Fibroblast of mammary gland (primary cell): ENCODE data around the gene HTR4.

ENCODE experiments used
- DNase-seq: peaks from one replicate; pipeline ENCODE4 v3.0.0-alpha.2; 2010; ENCODE audit warnings: low read depth
- H3K4me3 ChIP-seq: 2 replicates; pipeline ENCODE4 v1.5.1; 2011; ENCODE audit warnings: low read depth, mild to moderate bottlenecking, low read length, moderate library complexity; ENCODE audit not compliant: control insufficient read depth
- TF ChIP-seq, protein P1 (sequence below): conservative IDR thresholded peaks from 2 replicates; pipeline ENCODE4 v1.5.1; 2011; ENCODE audit warnings: low read depth, low read length, inconsistent platforms; ENCODE audit not compliant: control insufficient read depth, insufficient read depth

Gene HTR4

DNA sequence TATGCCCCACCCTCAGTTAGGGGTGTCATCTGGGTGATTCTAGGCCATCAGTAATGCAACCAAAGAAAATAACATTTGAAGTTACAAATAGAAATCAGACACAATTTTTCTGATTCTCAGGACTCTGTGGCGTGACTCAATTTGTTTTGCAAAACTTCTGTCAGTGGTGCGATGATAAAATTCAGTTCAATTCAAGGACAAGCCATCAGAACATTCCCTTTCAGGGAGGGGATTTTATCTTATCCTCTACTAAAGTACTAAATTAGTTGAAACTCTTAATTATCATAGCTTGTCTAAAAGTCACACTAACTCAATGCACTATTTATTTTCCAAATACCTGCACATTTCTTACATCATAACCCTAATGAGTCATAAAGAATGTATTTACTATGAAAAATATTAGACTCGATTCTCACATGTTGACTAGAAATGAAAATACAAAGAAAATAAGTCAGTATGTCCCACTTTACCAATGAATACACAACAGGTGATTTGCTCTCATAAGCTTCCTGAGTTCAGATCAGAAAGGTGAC lies 28.2 kb downstream of the HTR4 start:
- no peak overlapping the region for H3K4me3 ChIP-seq
- TF ChIP-seq, protein P1, sequence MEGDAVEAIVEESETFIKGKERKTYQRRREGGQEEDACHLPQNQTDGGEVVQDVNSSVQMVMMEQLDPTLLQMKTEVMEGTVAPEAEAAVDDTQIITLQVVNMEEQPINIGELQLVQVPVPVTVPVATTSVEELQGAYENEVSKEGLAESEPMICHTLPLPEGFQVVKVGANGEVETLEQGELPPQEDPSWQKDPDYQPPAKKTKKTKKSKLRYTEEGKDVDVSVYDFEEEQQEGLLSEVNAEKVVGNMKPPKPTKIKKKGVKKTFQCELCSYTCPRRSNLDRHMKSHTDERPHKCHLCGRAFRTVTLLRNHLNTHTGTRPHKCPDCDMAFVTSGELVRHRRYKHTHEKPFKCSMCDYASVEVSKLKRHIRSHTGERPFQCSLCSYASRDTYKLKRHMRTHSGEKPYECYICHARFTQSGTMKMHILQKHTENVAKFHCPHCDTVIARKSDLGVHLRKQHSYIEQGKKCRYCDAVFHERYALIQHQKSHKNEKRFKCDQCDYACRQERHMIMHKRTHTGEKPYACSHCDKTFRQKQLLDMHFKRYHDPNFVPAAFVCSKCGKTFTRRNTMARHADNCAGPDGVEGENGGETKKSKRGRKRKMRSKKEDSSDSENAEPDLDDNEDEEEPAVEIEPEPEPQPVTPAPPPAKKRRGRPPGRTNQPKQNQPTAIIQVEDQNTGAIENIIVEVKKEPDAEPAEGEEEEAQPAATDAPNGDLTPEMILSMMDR: no peak
- no peak for DNase-seq

DNA sequence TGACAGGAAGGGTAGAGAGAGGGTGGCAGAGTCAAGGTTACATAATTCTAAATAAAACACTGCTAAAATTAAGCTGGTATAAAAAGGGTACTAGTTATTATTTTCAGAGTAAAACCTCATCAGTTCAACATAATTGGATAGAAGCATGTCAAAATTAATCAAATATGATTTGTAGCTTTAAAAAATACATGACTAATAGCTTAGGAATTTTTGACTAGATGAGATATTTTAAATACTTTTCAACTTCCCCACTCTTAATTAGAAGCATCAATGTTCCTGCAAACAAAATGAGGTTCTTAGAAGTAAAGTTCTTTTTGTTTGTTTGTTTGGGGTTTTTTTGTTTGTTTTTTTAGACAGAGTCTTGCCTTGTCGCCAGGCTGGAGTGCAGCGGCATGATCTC lies 29.1 kb downstream of the HTR4 start:
- DNase-seq: no peak
- no peak overlapping the region for H3K4me3 ChIP-seq
- TF ChIP-seq, protein P1: no peak

DNA sequence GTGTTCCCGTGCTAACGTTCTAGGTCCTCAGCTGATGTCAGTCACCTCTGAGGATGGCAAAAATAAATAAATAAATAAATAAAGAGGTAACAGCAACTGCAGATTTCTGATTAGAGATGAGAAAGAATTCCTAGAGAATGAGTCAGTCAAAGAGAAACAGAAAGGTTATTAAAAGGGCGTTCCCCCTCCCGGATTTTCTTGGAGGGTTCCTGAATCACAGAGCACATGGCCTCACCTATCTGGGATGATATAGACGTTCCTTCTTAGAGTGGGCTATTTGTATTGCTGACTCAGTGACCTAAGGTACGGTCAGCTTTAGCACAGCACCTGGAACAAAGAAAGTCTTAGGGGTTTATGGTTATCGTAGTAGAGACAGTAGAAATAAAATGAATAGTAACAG lies 30.6 kb downstream of the HTR4 start:
- TF ChIP-seq, protein P1: no peak
- DNase-seq: no peak
- no peak overlapping the region for H3K4me3 ChIP-seq

DNA sequence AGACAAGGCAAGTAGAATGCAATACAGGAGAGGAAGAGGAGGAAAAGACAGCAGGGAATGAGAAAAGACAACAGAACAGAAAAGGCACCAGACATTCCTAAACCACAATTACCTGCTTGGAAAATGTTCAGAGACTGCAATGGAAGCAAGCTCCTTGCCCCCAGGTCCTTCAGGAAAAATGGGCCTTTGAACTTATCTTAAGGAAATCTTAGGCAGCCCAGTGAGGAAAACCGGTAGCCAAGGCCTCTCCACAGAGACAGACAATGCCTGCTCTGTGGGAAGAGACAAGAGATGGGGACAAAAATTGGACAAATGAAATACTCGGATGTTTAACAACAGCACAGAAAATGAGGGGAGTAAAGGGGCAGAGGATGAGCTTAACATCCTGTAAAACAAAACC lies 31.2 kb downstream of the HTR4 start:
- no peak for DNase-seq
- TF ChIP-seq, protein P1: no peak
- H3K4me3 ChIP-seq: no peak overlapping the region

DNA sequence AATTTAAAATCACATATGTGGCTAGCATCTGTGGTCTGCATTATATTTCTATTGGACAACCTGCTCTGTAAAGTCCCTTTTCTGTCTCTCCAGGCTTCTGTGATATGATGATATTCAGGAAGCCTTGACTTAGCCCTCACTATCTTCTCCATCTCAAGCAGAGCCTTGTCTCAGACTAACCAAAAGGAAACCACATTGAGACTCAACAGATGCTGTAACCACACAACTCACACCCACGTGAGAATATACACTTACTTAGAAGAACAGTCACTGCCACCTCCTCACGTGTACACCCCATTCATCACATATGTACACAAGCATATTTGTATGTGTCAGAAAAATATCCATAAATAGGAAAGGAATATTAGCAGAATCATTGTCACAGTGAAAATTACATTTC lies 33.6 kb downstream of the HTR4 start:
- DNase-seq: no peak
- TF ChIP-seq, protein P1: no peak
- H3K4me3 ChIP-seq: no peak overlapping the region

DNA sequence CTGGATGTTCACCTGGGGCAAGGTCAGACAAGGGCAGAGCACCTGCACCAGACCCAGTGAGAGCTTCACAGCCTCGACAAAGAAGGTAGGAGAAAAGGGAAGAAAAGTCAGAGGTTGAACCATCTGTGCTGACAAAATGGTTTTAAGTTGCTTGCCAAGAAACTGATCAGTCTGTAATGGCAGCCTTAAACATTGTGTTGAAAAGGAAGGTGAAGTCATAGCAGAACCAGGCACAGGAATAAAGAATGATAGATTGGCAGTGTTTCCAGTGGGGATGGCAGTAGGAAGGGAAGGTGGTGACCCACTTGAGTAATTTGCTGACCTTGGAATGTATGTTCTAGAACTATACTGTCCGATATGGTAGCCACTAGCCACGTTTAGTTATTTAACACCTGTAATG lies 34.2 kb downstream of the HTR4 start:
- no peak for DNase-seq
- TF ChIP-seq, protein P1: no peak
- no peak overlapping the region for H3K4me3 ChIP-seq

DNA sequence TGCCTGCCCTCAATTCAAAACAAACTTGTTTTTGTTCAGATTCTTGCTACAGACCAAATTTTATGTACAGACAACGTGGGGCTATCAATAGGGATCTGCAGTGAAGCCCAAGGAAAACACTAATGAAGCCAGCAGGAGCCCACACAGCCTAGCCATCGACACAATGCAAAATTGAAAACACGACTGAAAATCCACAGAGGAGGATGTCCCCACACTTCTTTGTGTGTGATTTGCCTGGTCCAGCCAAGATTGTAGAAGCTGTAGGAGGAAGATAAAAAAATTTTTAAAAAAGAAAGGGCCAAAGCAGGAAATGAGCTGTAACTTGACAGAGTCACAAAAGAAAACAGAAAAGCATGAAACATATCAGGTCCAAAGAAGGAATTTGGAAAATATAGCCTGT lies 34.8 kb downstream of the HTR4 start:
- TF ChIP-seq, protein P1: no peak
- no peak overlapping the region for H3K4me3 ChIP-seq

More for the DNA sequence above, 34.8 kb downstream of the HTR4 start:
- DNase-seq: no peak
